Measurements from ENCODE around the gene ORC3. TPM values are rescaled to one million over a fixed set of nuclear protein-coding genes. Genes with fewer than 3 reads are reported as not detected.

Gene ORC3
- total RNA-seq, 1 donor from 2014 or later: 33.6 TPM

GRCh38 chr6:87664921-87665485, 75.1 kb downstream of the ORC3 start:
- Mint-ChIP-seq H3K9me3 (no peaks in the 10 kb centered on the region), H3K27me3 (no peaks in the 10 kb centered on the region), H3K36me3 (peaks cover 27% of the 10 kb centered on the region), H3K27ac (no peak overlapping the region), H3K4me1 (ENCODE audit: unreplicated experiment) (no peaks in the 10 kb centered on the region), H3K4me3 (no peak overlapping the region)
- DNase-seq (ENCODE audit: extremely low spot score, unreplicated experiment): no peak
- no peak for TF ChIP-seq CTCF (conservative IDR thresholded peaks at IDR 0.05)

GRCh38 chr6:87667032-87667431, 77.1 kb downstream of the ORC3 start:
- TF ChIP-seq CTCF (conservative IDR thresholded peaks at IDR 0.05): no peak
- H3K4me3 Mint-ChIP-seq: no peak overlapping the region
- H3K36me3 Mint-ChIP-seq: peaks cover 23% of the 10 kb centered on the region
- DNase-seq (ENCODE audit: extremely low spot score, unreplicated experiment): no peak
- H3K9me3 Mint-ChIP-seq: no peaks in the 10 kb centered on the region
- no peaks in the 10 kb centered on the region for H3K27me3 Mint-ChIP-seq
- H3K4me1 Mint-ChIP-seq (ENCODE audit: unreplicated experiment): peaks cover 7% of the 10 kb centered on the region
- no peak overlapping the region for H3K27ac Mint-ChIP-seq

- Mint-ChIP-seq H3K27me3 (no peaks in the 10 kb centered on the region), H3K4me3 (no peak overlapping the region), H3K36me3 (peaks cover 26% of the 10 kb centered on the region), H3K27ac (no peak overlapping the region), H3K4me1 (ENCODE audit: unreplicated experiment) (peaks cover 7% of the 10 kb centered on the region), H3K9me3 (no peaks in the 10 kb centered on the region)
- no peak for TF ChIP-seq CTCF (conservative IDR thresholded peaks at IDR 0.05)
- no peak for DNase-seq (ENCODE audit: extremely low spot score, unreplicated experiment)
Measured at GRCh38 chr6:87668013-87668412, 78.1 kb downstream of the ORC3 start.

GRCh38 chr6:87669051-87669450, 79.1 kb downstream of the ORC3 start:
- no peak for DNase-seq (ENCODE audit: extremely low spot score, unreplicated experiment)
- Mint-ChIP-seq H3K27me3 (no peaks in the 10 kb centered on the region), H3K4me1 (ENCODE audit: unreplicated experiment) (peaks cover 7% of the 10 kb centered on the region), H3K9me3 (no peaks in the 10 kb centered on the region), H3K36me3 (peaks cover 26% of the 10 kb centered on the region), H3K27ac (no peak overlapping the region), H3K4me3 (no peak overlapping the region)
- TF ChIP-seq CTCF (conservative IDR thresholded peaks at IDR 0.05): no peak

- Mint-ChIP-seq H3K27me3 (no peaks in the 10 kb centered on the region), H3K4me3 (no peak overlapping the region), H3K36me3 (peaks cover 32% of the 10 kb centered on the region), H3K9me3 (no peaks in the 10 kb centered on the region), H3K4me1 (ENCODE audit: unreplicated experiment) (peaks cover 7% of the 10 kb centered on the region), H3K27ac (peak overlapping the region; percentile 33)
- DNase-seq (ENCODE audit: extremely low spot score, unreplicated experiment): no peak
- no peak for TF ChIP-seq CTCF (conservative IDR thresholded peaks at IDR 0.05)
Measured at GRCh38 chr6:87670707-87671106, 80.8 kb downstream of the ORC3 start.
